Mammary microvascular endothelial cell (primary cell): ENCODE data around the gene AKAP9. TPM values are rescaled to one million over a fixed set of nuclear protein-coding genes. Genes with fewer than 3 reads are reported as not detected.

ENCODE experiments used
- total RNA-seq: library from RNA; depleted of rRNA; stranded (reverse); fragments of >200 nt; gene quantifications from 2 replicates; pipeline ENCODE4 v1.2.3, GENCODE V29; 2015

The AKAP9 gene
- total RNA-seq: 15.9 and 16.3 TPM in 2 replicates

DNA sequence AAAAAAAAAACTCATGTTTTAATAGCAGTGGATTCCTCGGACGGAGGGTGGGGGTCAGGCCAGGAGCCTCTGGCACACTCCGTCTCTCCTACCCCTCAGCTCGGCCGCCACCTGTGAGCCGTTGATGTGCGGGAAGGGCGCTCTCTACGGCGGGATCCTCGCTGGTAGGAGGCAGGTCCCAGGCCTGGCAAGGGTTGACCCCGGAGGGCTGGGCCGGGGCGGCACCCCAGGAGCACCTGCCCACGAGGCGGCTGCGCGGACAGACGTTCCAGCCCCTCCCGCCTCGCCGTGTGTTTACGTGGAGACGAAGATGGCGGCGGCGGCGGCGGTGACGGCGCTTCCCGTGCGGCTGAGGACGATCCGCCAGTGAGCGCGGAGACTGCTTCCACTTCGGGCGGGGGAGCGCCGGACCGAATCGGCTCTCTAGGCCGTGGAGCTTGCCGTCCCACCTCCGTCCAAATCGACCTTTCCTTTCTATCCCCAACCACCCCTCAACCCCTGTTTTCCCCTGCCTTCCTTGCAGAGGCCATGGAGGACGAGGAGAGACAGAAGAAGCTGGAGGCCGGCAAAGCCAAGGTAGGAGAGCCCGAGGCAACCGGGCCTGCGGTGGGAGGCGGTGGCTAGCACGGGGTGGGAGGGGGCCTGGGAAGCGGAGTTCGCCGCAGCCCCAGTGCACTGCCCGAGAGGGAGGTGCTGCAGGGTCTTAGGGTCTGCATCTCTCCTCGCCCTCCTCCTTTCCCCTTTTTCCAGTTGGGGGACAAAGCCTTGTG lies at the start of gene AKAP9:
Gene AKAP9, plus strand, starts transcription at position 291 of the 770 bp plus-strand sequence. Its CDS starts 238 bp downstream, at position 529.

DNA sequence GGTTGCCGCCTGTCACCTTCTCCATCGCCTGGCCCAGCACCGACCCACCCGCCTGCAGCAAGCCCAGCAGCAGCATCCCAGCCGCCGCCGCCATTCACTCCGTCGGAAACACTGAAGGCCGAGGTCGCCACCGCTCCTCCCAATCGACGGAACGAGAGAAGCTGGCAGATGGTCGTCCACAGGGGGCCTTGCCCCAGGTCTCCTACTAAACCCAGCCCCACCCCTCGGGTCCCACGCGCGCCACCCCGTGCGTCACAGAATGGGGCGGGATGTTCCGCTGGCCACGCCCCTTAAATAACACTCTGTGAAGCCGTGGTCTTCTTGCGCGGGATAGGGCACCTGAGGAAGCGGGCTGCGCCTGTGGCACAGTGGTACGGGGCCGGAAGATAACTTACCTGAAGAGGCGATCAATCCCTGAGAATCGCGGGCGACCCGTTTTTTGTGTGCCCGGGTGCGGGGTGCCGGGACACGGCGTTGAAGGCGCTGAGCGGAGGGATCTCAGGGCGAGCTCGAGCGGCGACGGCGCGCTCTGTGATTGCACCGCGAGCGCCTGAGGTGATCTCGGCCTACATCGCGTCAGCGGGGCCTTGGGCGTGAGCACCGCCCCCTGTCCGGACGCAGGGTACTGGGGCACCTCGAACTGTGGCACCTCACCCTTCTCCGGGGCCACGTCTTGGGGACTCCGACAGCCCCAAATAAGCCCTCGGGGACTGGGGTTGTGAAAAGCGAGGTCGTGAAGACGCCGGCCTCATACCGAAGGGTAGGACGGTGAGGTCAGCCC lies 193.8 kb downstream of the AKAP9 start, which contains the start of gene CYP51A1:
Gene CYP51A1, minus strand, starts transcription at position 207 of the 781 bp plus-strand sequence. Its CDS starts 113 bp downstream, at position 94.

Other genes starting within 250 kb of the AKAP9 start
- gene MTERF1, start 60.2 kb upstream of the AKAP9 start, total RNA-seq: 7.3 and 8.4 TPM in 2 replicates
- 107 and 109 TPM in 2 replicates for gene CYP51A1, start 193.6 kb downstream of the AKAP9 start, total RNA-seq
- gene LRRD1, start 238.3 kb downstream of the AKAP9 start, total RNA-seq: 0.07 TPM in 1 of 2 replicates, not detected in the other